K562 (cell line): ENCODE results near the gene PHF11. TPM values are rescaled to one million over a fixed set of nuclear protein-coding genes. Genes with fewer than 3 reads are reported as not detected.

ENCODE experiments used
- ATAC-seq: fragments of 200-7000 bp; cut with Tn5 transposase; 3 replicates; pipeline ENCODE4 v1.9.1; 2020; ENCODE audit warnings: moderate library complexity
- BruUV-seq: library from RNA; stranded (reverse); fragments of 400-500 nt; replicated peaks from 2 replicates; lab custom pipeline; 2021; lab: Mats Ljungman, UMichigan
- CTCF ChIA-PET: fragments of 300-600 bp; formaldehyde crosslinking; extraction: SDS; loops from one replicate; lab custom pipeline; 2021; ENCODE audit warnings: low intra/inter-chr PET ratio; lab: Yijun Ruan, JAX
- POLR2A ChIA-PET: fragments of 300-600, 350-650 bp; sonication (Branson Sonifier 250); formaldehyde crosslinking; extraction: SDS; loops from one replicate; lab custom pipeline; 2021; ENCODE audit warnings: antibody characterized with exemption, inconsistent platforms; lab: Yijun Ruan, JAX
- DNase-seq, 4 experiments: peaks; one replicate each; pipeline versions ENCODE4 v3.0.0 to v3.0.0-alpha.2; 2011 to 2018; ENCODE audit warnings: low spot score in 3 of 4, mixed read lengths in 3 of 4; ENCODE audit errors: extremely low read depth in 1 of 4
- FAIRE-seq: peaks from 2 replicates; lab custom pipeline; 2011; peaks lifted over from hg19 to GRCh38; lab: Jason Lieb, UNC
- H2AFZ ChIP-seq: 2 replicates; pipeline ENCODE4 v1.6.0; 2011; ENCODE audit warnings: low read depth, low read length, control low read depth, inconsistent platforms
- H3K27ac ChIP-seq: fragments of 200-600 bp; 3 replicates; pipeline ENCODE4 v1.8.0; 2011; ENCODE audit warnings: low read depth, mild to moderate bottlenecking, control low read depth, inconsistent platforms, low read length, moderate library complexity, mixed read lengths; ENCODE audit errors: extremely low read depth
- H3K27me3 ChIP-seq, 2 experiments: fragments of 300-600 bp in 1 of 2; 2 replicates in 1 of 2; 3 replicates in 1 of 2; pipeline versions ENCODE4 v1.6.0 to v1.8.0; 2011; ENCODE audit warnings: inconsistent platforms in 2 of 2, low read length in 2 of 2, mild to moderate bottlenecking in 1 of 2, mixed read lengths in 1 of 2, moderate library complexity in 1 of 2; ENCODE audit not compliant: control insufficient read depth in 2 of 2, insufficient read depth in 2 of 2
- H3K36me3 ChIP-seq: fragments of 300-600 bp; 3 replicates; pipeline ENCODE4 v1.8.0; 2011; ENCODE audit warnings: mild to moderate bottlenecking, low read length, inconsistent platforms; ENCODE audit not compliant: control insufficient read depth, insufficient read depth
- H3K4me1 ChIP-seq, 2 experiments: fragments of 200-600 bp in 1 of 2; replicated peaks in 1 of 2; 2 replicates in 1 of 2; 3 replicates in 1 of 2; pipeline versions ENCODE4 v1.5.1 to v1.8.0; 2011; ENCODE audit warnings: inconsistent platforms in 2 of 2, low read length in 2 of 2, mild to moderate bottlenecking in 1 of 2, mixed read lengths in 1 of 2, moderate library complexity in 1 of 2; ENCODE audit not compliant: control insufficient read depth in 2 of 2, insufficient read depth in 2 of 2
- H3K4me2 ChIP-seq: 2 replicates; pipeline ENCODE4 v1.6.1; 2011; ENCODE audit warnings: low read length, control low read depth, inconsistent platforms, mixed read lengths; ENCODE audit not compliant: insufficient read depth
- H3K4me3 ChIP-seq: fragments of 200-600 bp; sonication (generic), shearing (Covaris generic); 2 replicates; pipeline ENCODE4 v1.5.1; 2016; ENCODE audit warnings: control low read depth, inconsistent platforms
- H3K79me2 ChIP-seq: fragments of 200-600 bp; 3 replicates; pipeline ENCODE4 v1.8.0; 2011; ENCODE audit warnings: low read length, inconsistent platforms; ENCODE audit not compliant: control insufficient read depth, insufficient read depth
- H3K9ac ChIP-seq, 2 experiments: 2 replicates each; pipeline versions ENCODE4 v1.6.0 to v1.6.1; 2011; ENCODE audit warnings: low read depth in 2 of 2, low read length in 2 of 2, control low read depth in 1 of 2, inconsistent platforms in 1 of 2, mild to moderate bottlenecking in 1 of 2, mixed read lengths in 1 of 2; ENCODE audit not compliant: insufficient read depth in 1 of 2
- H3K9me1 ChIP-seq: one replicate; pipeline ENCODE4 v1.6.0; 2011; ENCODE audit warnings: inconsistent platforms, mild to moderate bottlenecking, low read length, moderate library complexity; ENCODE audit not compliant: control insufficient read depth, insufficient read depth
- H3K9me3 ChIP-seq: replicated peaks from 2 replicates; pipeline ENCODE4 v1.5.1; 2011; ENCODE audit warnings: low read depth, low read length, inconsistent platforms; ENCODE audit not compliant: control insufficient read depth, insufficient read depth
- H4K20me1 ChIP-seq: replicated peaks from 2 replicates; pipeline ENCODE4 v1.6.1; 2011; ENCODE audit warnings: low read length, inconsistent platforms, mixed read lengths; ENCODE audit not compliant: control insufficient read depth, insufficient read depth
- CSDE1 ChIP-seq, 2 experiments: fragments of 450-650 bp; IDR thresholded peaks; 2 replicates each; pipeline ENCODE4 v1.6.1; 2016; ENCODE audit warnings: mild to moderate bottlenecking in 1 of 2
- KDM1A ChIP-seq, 2 experiments: fragments of 450-650 bp; IDR thresholded peaks; 2 replicates each; pipeline ENCODE4 v1.6.1; 2016; ENCODE audit warnings: mild to moderate bottlenecking in 2 of 2
- RBM25 ChIP-seq: fragments of 200-400 bp; formaldehyde crosslinking; IDR thresholded peaks from 2 replicates; pipeline ENCODE4 v1.6.1; 2018; ENCODE audit warnings: low read length, low read depth, moderate library complexity; ENCODE audit not compliant: severe bottlenecking
- SAFB2 ChIP-seq: fragments of 200-400 bp; formaldehyde crosslinking; IDR thresholded peaks from 2 replicates; pipeline ENCODE4 v1.6.1; 2018; ENCODE audit warnings: borderline replicate concordance, low read length, low read depth, moderate library complexity; ENCODE audit not compliant: severe bottlenecking
- ZNF146 ChIP-seq: IDR thresholded peaks from one replicate; pipeline ENCODE4 v1.6.1; 2018; ENCODE audit warnings: missing compliant biosample characterization; ENCODE audit not compliant: unreplicated experiment
- WGBS: fragments of 100-300 bp; shearing (Covaris generic); methylation state at CpG from one replicate; pipeline ENCODE4 v1.1.6; 2016; ENCODE audit warnings: low coverage, mixed read lengths; ENCODE audit not compliant: insufficient coverage; ENCODE audit errors: missing lambda C conversion rate; 5-methylcytosine and 5-hydroxymethylcytosine counted together
- in situ Hi-C: fragments of 300-500 bp; cut with MboI; formaldehyde crosslinking; loops from 4 replicates; pipeline ENCODE4 v1.15.0; 2018; ENCODE audit warnings: inconsistent platforms, mixed read lengths
- intact Hi-C: fragments of 100-400 bp; cut with micrococcal nuclease; formaldehyde crosslinking; loops from 2 replicates; pipeline ENCODE4 v1.14.2; 2022
- polyA plus RNA-seq, 8 experiments: library from polyadenylated mRNA; depleted of rRNA in 4 of 8; stranded (reverse) in 5 of 8; unstranded in 3 of 8; fragments of >200 nt; fragmentation: Nextera tagmentation in 2 of 8; fragmentation: Illumina TruSeq in 1 of 8; extraction: Ambion mirVana in 2 of 8; extraction: Trizol in 1 of 8; gene quantifications; 2 replicates each; pipeline versions ENCODE4 v1.2.1 to v1.2.3, GENCODE V29; 2011 to 2014; ENCODE audit warnings: inconsistent platforms in 1 of 8, missing spikeins in 1 of 8
- total RNA-seq, 7 experiments: library from RNA; depleted of rRNA in 6 of 7; stranded (reverse); fragments of >200 nt in 6 of 7; fragmentation: Illumina TruSeq in 2 of 7; extraction: Trizol in 2 of 7; gene quantifications; 2 replicates each; pipeline versions ENCODE4 v1.2.1 to v1.2.3, GENCODE V29; 2011 to 2021; ENCODE audit warnings: low replicate concordance in 1 of 7

The PHF11 gene
- total and polyA plus RNA-seq, 9 of the 15 experiments (the other 6 are each of a cell fraction or from before 2014, with no cell fraction given), result 1.9 to 7.0 (median 5.3) TPM

DNA sequence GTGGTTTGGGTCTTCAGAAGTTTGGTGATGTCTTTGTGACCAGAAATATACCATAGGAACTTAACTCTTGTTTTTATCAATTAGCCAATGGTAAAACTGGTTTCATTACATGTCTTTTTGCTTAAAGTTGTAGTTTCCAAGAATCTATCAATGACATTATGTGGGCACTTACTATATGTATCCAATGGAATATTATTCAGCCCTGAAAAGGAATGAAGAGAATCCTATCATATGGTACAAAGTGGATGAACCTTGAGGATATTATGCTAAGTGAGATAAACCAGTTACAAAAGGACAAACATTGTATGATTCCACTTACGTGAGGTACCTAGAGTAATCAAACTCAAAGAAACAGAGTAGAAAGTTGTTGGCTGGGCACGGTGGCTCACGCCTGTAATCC is 63.3 kb downstream of the PHF11 start:
- BruUV-seq, result no TSS peak
- Histone ChIP-seq H3K4me2 (no peak overlapping the region), H3K9me1 (no peaks in the 10 kb centered on the region), H3K27ac (no peak overlapping the region), H3K36me3 (peaks cover 14% of the 10 kb centered on the region; the same call in 2 of the 3 replicates), H3K4me1 (no peaks in the 10 kb centered on the region), H3K9ac (no peak overlapping the region), H3K9me3 (no peaks in the 10 kb centered on the region), H3K79me2 (no peaks in the 10 kb centered on the region), H2AFZ (no peak overlapping the region), H4K20me1 (no peaks in the 10 kb centered on the region), H3K4me3 (no peak overlapping the region), H3K27me3 (no peaks in the 10 kb centered on the region)
- in situ Hi-C loops (no loop called here), intact Hi-C loops (no loop called here)
- no peak for ATAC-seq
- TF ChIP-seq ZNF146, result peak; percentile 82
- no peak for TF ChIP-seq SAFB2
- 0 out of 4 replicates have a peak, but pooled peaks of 1 of the 2 experiments have one; percentile 18 for TF ChIP-seq KDM1A (IDR thresholded peaks at IDR 0.05)
- TF ChIP-seq RBM25, result peak; percentile 64
- TF ChIP-seq CSDE1 (IDR thresholded peaks at IDR 0.05), result no peak
- FAIRE-seq, result no peak
- WGBS, result 97% methylated on average over 3 of the region's 3 CpGs
- CTCF ChIA-PET, result no interaction called here
- POLR2A ChIA-PET, result interaction anchor here (0.6 kb wide), 1 partner anchor 264 kb away, joined by 3 read pairs; no protein-coding TSS in a partner anchor
- no peak for DNase-seq
